IMR-90 (cell line): Measurements from ENCODE around the gene PRR23C. TPM values are rescaled to one million over a fixed set of nuclear protein-coding genes. Genes with fewer than 3 reads are reported as not detected.

Experiments used
- ATAC-seq: fragments of 200-7000 bp; cut with Tn5 transposase; 2 replicates; pipeline ENCODE4 v1.9.1; 2020; ENCODE audit warnings: low read depth, mild to moderate bottlenecking, moderate library complexity
- BruUV-seq: library from RNA; stranded (reverse); fragments of 400-500 nt; replicated peaks from 2 replicates; lab custom pipeline; 2021; lab: Mats Ljungman, UMichigan
- CTCF ChIA-PET: fragments of 300-600 bp; formaldehyde crosslinking; extraction: SDS; loops from one replicate; lab custom pipeline; 2021; ENCODE audit warnings: antibody characterized with exemption; lab: Yijun Ruan, JAX
- POLR2A ChIA-PET: fragments of 300-600 bp; sonication (Branson Sonifier 250); formaldehyde crosslinking; loops from one replicate; lab custom pipeline; 2022; ENCODE audit warnings: antibody characterized with exemption; ENCODE audit not compliant: unreplicated experiment; lab: Charles Lee
- DNase-seq: peaks from one replicate; pipeline ENCODE4 v3.0.0; 2013
- H2AFZ ChIP-seq: replicated peaks from 2 replicates; pipeline ENCODE3; 2013; ENCODE audit warnings: low read length, mild to moderate bottlenecking; ENCODE audit not compliant: poor library complexity
- H2AK5ac ChIP-seq: 2 replicates; pipeline ENCODE4 v1.6.1; 2013; ENCODE audit warnings: low read depth, low read length, inconsistent platforms
- H2AK9ac ChIP-seq: replicated peaks from 2 replicates; pipeline ENCODE3; 2013; ENCODE audit warnings: mild to moderate bottlenecking, low read depth, low read length, moderate library complexity; ENCODE audit not compliant: poor library complexity
- H2BK120ac ChIP-seq: 2 replicates; pipeline ENCODE4 v1.6.1; 2013; ENCODE audit warnings: low read depth, low read length, inconsistent platforms
- H2BK15ac ChIP-seq: 3 replicates; pipeline ENCODE4 v1.6.1; 2013; ENCODE audit warnings: low read depth, low read length, inconsistent platforms
- H2BK20ac ChIP-seq: 2 replicates; pipeline ENCODE4 v1.6.1; 2013; ENCODE audit warnings: low read depth, mild to moderate bottlenecking, inconsistent platforms, low read length, moderate library complexity
- H2BK5ac ChIP-seq: 2 replicates; pipeline ENCODE4 v1.6.1; 2013; ENCODE audit warnings: mild to moderate bottlenecking, low read depth, low read length, inconsistent platforms; ENCODE audit not compliant: poor library complexity, severe bottlenecking
- H3K14ac ChIP-seq: replicated peaks from 2 replicates; pipeline ENCODE4 v1.6.1; 2013; ENCODE audit warnings: low read depth, low read length, inconsistent platforms
- H3K18ac ChIP-seq: 2 replicates; pipeline ENCODE4 v1.6.1; 2013; ENCODE audit warnings: low read depth, low read length, control low read depth
- H3K23ac ChIP-seq: 2 replicates; pipeline ENCODE4 v1.6.1; 2013; ENCODE audit warnings: low read depth, low read length, inconsistent platforms
- H3K27ac ChIP-seq: 2 replicates; pipeline ENCODE4 v1.5.1; 2013; ENCODE audit warnings: mild to moderate bottlenecking, control low read depth, low read length; ENCODE audit not compliant: insufficient read depth
- H3K27me3 ChIP-seq: 2 replicates; pipeline ENCODE4 v1.6.1; 2013; ENCODE audit warnings: low read length; ENCODE audit not compliant: control insufficient read depth, insufficient read depth
- H3K36me3 ChIP-seq: 2 replicates; pipeline ENCODE4 v1.6.1; 2013; ENCODE audit warnings: low read length, mixed read lengths; ENCODE audit not compliant: control insufficient read depth, insufficient read depth
- H3K4ac ChIP-seq: 2 replicates; pipeline ENCODE4 v1.6.1; 2013; ENCODE audit warnings: low read depth, low read length, inconsistent platforms
- H3K4me1 ChIP-seq: 2 replicates; pipeline ENCODE4 v1.6.1; 2013; ENCODE audit warnings: low read length, mixed read lengths; ENCODE audit not compliant: control insufficient read depth, insufficient read depth
- H3K4me2 ChIP-seq: 2 replicates; pipeline ENCODE4 v1.6.1; 2013; ENCODE audit warnings: low read depth, mild to moderate bottlenecking, control low read depth, low read length, moderate library complexity
- H3K4me3 ChIP-seq: 2 replicates; pipeline ENCODE4 v1.5.1; 2013; ENCODE audit warnings: low read depth, mild to moderate bottlenecking, control low read depth, low read length, moderate library complexity; ENCODE audit not compliant: insufficient read depth
- H3K56ac ChIP-seq: 2 replicates; pipeline ENCODE4 v1.6.1; 2013; ENCODE audit warnings: low read length, inconsistent platforms; ENCODE audit not compliant: insufficient read depth; ENCODE audit errors: extremely low read depth
- H3K79me1 ChIP-seq, 2 experiments: 2 replicates each; pipeline ENCODE4 v1.6.1; 2013; ENCODE audit warnings: low read length in 2 of 2, inconsistent platforms in 1 of 2, low read depth in 1 of 2
- H3K9ac ChIP-seq: 2 replicates; pipeline ENCODE4 v1.6.1; 2013; ENCODE audit warnings: low read depth, low read length, control low read depth
- H3K9me1 ChIP-seq: 2 replicates; pipeline ENCODE4 v1.6.1; 2013; ENCODE audit warnings: low read length, inconsistent platforms; ENCODE audit not compliant: insufficient read depth
- H3K9me3 ChIP-seq: 2 replicates; pipeline ENCODE4 v1.6.1; 2013; ENCODE audit warnings: low read length; ENCODE audit not compliant: control insufficient read depth, insufficient read depth
- H4K20me1 ChIP-seq: 2 replicates; pipeline ENCODE4 v1.6.1; 2013; ENCODE audit warnings: low read length, inconsistent platforms; ENCODE audit not compliant: insufficient read depth
- H4K5ac ChIP-seq: 2 replicates; pipeline ENCODE4 v1.6.1; 2013; ENCODE audit warnings: mild to moderate bottlenecking, low read depth, low read length, control low read depth
- H4K8ac ChIP-seq, 2 experiments: 2 replicates each; pipeline ENCODE4 v1.6.1; 2013; ENCODE audit warnings: low read depth in 2 of 2, low read length in 2 of 2, control low read depth in 1 of 2, inconsistent platforms in 1 of 2
- H4K91ac ChIP-seq: 2 replicates; pipeline ENCODE4 v1.6.1; 2013; ENCODE audit warnings: low read depth, low read length, inconsistent platforms; ENCODE audit not compliant: insufficient read depth
- CEBPB ChIP-seq: IDR thresholded peaks from 2 replicates; pipeline ENCODE4 v1.6.1; 2012; ENCODE audit warnings: low read depth, low read length, improper control_type of control experiment
- CHD1 ChIP-seq: IDR thresholded peaks from 2 replicates; pipeline ENCODE4 v1.6.1; 2012; ENCODE audit warnings: low read depth, low read length, improper control_type of control experiment
- FOS ChIP-seq: fragments of 150-350 bp; IDR thresholded peaks from 2 replicates; pipeline ENCODE4 v1.6.1; 2016; ENCODE audit warnings: low read depth, low read length
- MAFK ChIP-seq: IDR thresholded peaks from 2 replicates; pipeline ENCODE4 v1.6.1; 2012; ENCODE audit warnings: low read depth, low read length, improper control_type of control experiment
- MAZ ChIP-seq: IDR thresholded peaks from 2 replicates; pipeline ENCODE4 v1.6.1; 2012; ENCODE audit warnings: low read depth, mild to moderate bottlenecking, low read length, improper control_type of control experiment, moderate library complexity, borderline replicate concordance
- MXI1 ChIP-seq: IDR thresholded peaks from 2 replicates; pipeline ENCODE4 v1.6.1; 2012; ENCODE audit warnings: low read depth, mild to moderate bottlenecking, low read length, moderate library complexity, borderline replicate concordance
- NFE2L2 ChIP-seq: fragments of 150-350 bp; IDR thresholded peaks from 2 replicates; pipeline ENCODE4 v1.6.1; 2016; ENCODE audit warnings: low read depth, mild to moderate bottlenecking, low read length
- POLR2A ChIP-seq: IDR thresholded peaks from 2 replicates; pipeline ENCODE4 v1.6.1; 2012; ENCODE audit warnings: mild to moderate bottlenecking, low read depth, low read length
- RAD21 ChIP-seq: IDR thresholded peaks from 2 replicates; pipeline ENCODE4 v1.6.1; 2012; ENCODE audit warnings: low read length, improper control_type of control experiment
- RCOR1 ChIP-seq: IDR thresholded peaks from 2 replicates; pipeline ENCODE4 v1.6.1; 2012; ENCODE audit warnings: mild to moderate bottlenecking, low read length, improper control_type of control experiment; ENCODE audit not compliant: insufficient replicate concordance
- RFX5 ChIP-seq: IDR thresholded peaks from 2 replicates; pipeline ENCODE4 v1.8.0; 2012; ENCODE audit warnings: low read depth, mild to moderate bottlenecking, low read length, moderate library complexity
- SMC3 ChIP-seq: fragments of 150-350 bp; IDR thresholded peaks from 2 replicates; pipeline ENCODE4 v1.6.1; 2016; ENCODE audit warnings: low read depth, mild to moderate bottlenecking, antibody characterized with exemption, low read length, moderate library complexity
- WGBS, 2 experiments: methylation state at CpG; one replicate each; pipeline versions ENCODE4 v1.1.5 to v1.1.7; 2013; ENCODE audit warnings: missing lambda C conversion rate in 2 of 2; ENCODE audit not compliant: insufficient read length in 1 of 2; ENCODE audit errors: extremely low coverage in 2 of 2; 5-methylcytosine and 5-hydroxymethylcytosine counted together
- dilution Hi-C: fragments of 300-500 bp; cut with HindIII; formaldehyde crosslinking; loops from one replicate; pipeline ENCODE4 v1.14.3; 2018; ENCODE audit warnings: low sequenced_read_pairs; ENCODE audit not compliant: unreplicated experiment
- in situ Hi-C: fragments of 300-500 bp; cut with MboI; formaldehyde crosslinking; loops from 3 replicates; pipeline ENCODE4 v1.14.3; 2019; ENCODE audit warnings: low sequenced_read_pairs, inconsistent platforms, mixed read lengths
- intact Hi-C: fragments of 100-400 bp; cut with micrococcal nuclease; formaldehyde crosslinking; loops from 2 replicates; pipeline ENCODE4 v1.10.0; 2022
- polyA plus RNA-seq, 3 experiments: library from polyadenylated mRNA; depleted of rRNA; stranded (reverse); fragments of >200 nt; gene quantifications; 2 replicates each; pipeline ENCODE4 v1.2.3, GENCODE V29; 2012; ENCODE audit warnings: low replicate concordance in 1 of 3
- total RNA-seq: library from RNA; depleted of rRNA; stranded (reverse); fragments of >200 nt; gene quantifications from 2 replicates; pipeline ENCODE4 v1.2.3, GENCODE V29; 2012

Gene PRR23C
- total and polyA plus RNA-seq, 2 of the 4 experiments (the other 2 are of a cell fraction), result not detected

GRCh38 chr3:139088462-139089324 is 44.0 kb upstream of the PRR23C start:
- TF ChIP-seq CEBPB (no peak), NFE2L2 (no peak), SMC3 (no peak), POLR2A (no peak), RCOR1 (no peak), RAD21 (no peak), MXI1 (no peak), CHD1 (no peak), RFX5 (no peak), FOS (no peak), MAFK (no peak), MAZ (no peak)
- H3K4me2 ChIP-seq, result no peak overlapping the region

More at GRCh38 chr3:139088462-139089324, 44.0 kb upstream of the PRR23C start:
- dilution Hi-C loops (no loop called here), in situ Hi-C loops (no loop called here), intact Hi-C loops (no loop called here)
- POLR2A ChIA-PET, result no interaction called here
- Histone ChIP-seq H3K9me1 (no peaks in the 10 kb centered on the region), H3K23ac (no peak overlapping the region), H4K5ac (no peak overlapping the region), H2BK20ac (no peak overlapping the region), H3K18ac (no peak overlapping the region), H3K56ac (no peak overlapping the region), H3K27ac (no peak overlapping the region), H3K9ac (no peak overlapping the region), H2BK15ac (no peak overlapping the region), H3K27me3 (0 out of 2 replicates have a peak, but pooled peaks cover 1% of the 10 kb centered on the region), H3K79me1 (no peaks in the 10 kb centered on the region), H2AFZ (no peak overlapping the region), H2BK120ac (no peak overlapping the region), H3K36me3 (no peaks in the 10 kb centered on the region), H2AK9ac (no peak overlapping the region), H3K14ac (no peak overlapping the region), H2BK5ac (no peak overlapping the region), H3K4me1 (no peaks in the 10 kb centered on the region), H4K8ac (no peak overlapping the region), H4K91ac (no peak overlapping the region), H3K4ac (no peak overlapping the region), H3K4me3 (no peak overlapping the region), H3K9me3 (no peaks in the 10 kb centered on the region; the same call in 1 of the 2 replicates), H4K20me1 (no peaks in the 10 kb centered on the region), H2AK5ac (no peak overlapping the region)
- no peak for DNase-seq
- ATAC-seq, result no peak
- CTCF ChIA-PET, result no interaction called here
- BruUV-seq, result no TSS peak
- 50% methylated on average over 2 of the region's 8 CpGs; no CpG with 5 or more reads in 1 of the 2 experiments for WGBS, 2 experiments
